ENCODE measurements around the gene OGFR.

OGFR gene

GRCh38 chr20:62816031-62816883, 11.6 kb downstream of the OGFR start:
- no peak overlapping the region for H3K27ac ChIP-seq (ENCODE audit: low read depth, low read length)
- peaks cover 21% of the 10 kb centered on the region for H3K27me3 ChIP-seq (ENCODE audit: insufficient read depth, low read length)
- no peak overlapping the region for H2AFZ ChIP-seq (ENCODE audit: low read length, unreplicated experiment)
- peak overlapping the region; percentile 69 for H3K4me3 ChIP-seq (ENCODE audit: low read depth, low read length)
- peaks cover 41% of the 10 kb centered on the region for H3K4me1 ChIP-seq (ENCODE audit: control insufficient read depth, insufficient read depth, low read length, unreplicated experiment)
- H3K36me3 ChIP-seq (ENCODE audit: insufficient read depth, low read length) = no peaks in the 10 kb centered on the region
- no peaks in the 10 kb centered on the region for H3K79me2 ChIP-seq (ENCODE audit: control insufficient read depth, insufficient read depth, low read length, unreplicated experiment)

GRCh38 chr20:62816884-62817873, 12.5 kb downstream of the OGFR start, which contains the start of gene COL9A3:
Gene COL9A3 (plus strand): TSS chr20:62817050. CDS start chr20:62817065, 15 bp downstream.
- no peak within 1 kb of the TSS for H3K27ac ChIP-seq (ENCODE audit: low read depth, low read length)
- peak within 1 kb of the TSS; percentile 69 for H3K4me3 ChIP-seq (ENCODE audit: low read depth, low read length)
- H3K4me1 ChIP-seq (ENCODE audit: control insufficient read depth, insufficient read depth, low read length, unreplicated experiment) = peaks cover 41% of the 10 kb centered on the region

GRCh38 chr20:62817975-62818591, 13.4 kb downstream of the OGFR start:
- Histone ChIP-seq H3K79me2 (ENCODE audit: control insufficient read depth, insufficient read depth, low read length, unreplicated experiment) (no peaks in the 10 kb centered on the region), H3K4me3 (ENCODE audit: low read depth, low read length) (no peak overlapping the region), H3K27me3 (ENCODE audit: insufficient read depth, low read length) (peaks cover 21% of the 10 kb centered on the region), H3K27ac (ENCODE audit: low read depth, low read length) (no peak overlapping the region), H3K36me3 (ENCODE audit: insufficient read depth, low read length) (no peaks in the 10 kb centered on the region), H3K4me1 (ENCODE audit: control insufficient read depth, insufficient read depth, low read length, unreplicated experiment) (peaks cover 41% of the 10 kb centered on the region), H2AFZ (ENCODE audit: low read length, unreplicated experiment) (no peak overlapping the region)

More at GRCh38 chr20:62816884-62817873, 12.5 kb downstream of the OGFR start, which contains the start of gene COL9A3:
- no peaks in the 10 kb centered on the region for H3K36me3 ChIP-seq (ENCODE audit: insufficient read depth, low read length)
- no peak within 1 kb of the TSS for H2AFZ ChIP-seq (ENCODE audit: low read length, unreplicated experiment)
- H3K27me3 ChIP-seq (ENCODE audit: insufficient read depth, low read length) = peaks cover 21% of the 10 kb centered on the region
- no peaks in the 10 kb centered on the region for H3K79me2 ChIP-seq (ENCODE audit: control insufficient read depth, insufficient read depth, low read length, unreplicated experiment)

GRCh38 chr20:62818592-62819493, 14.2 kb downstream of the OGFR start:
- Histone ChIP-seq H3K27ac (ENCODE audit: low read depth, low read length) (no peak overlapping the region), H3K79me2 (ENCODE audit: control insufficient read depth, insufficient read depth, low read length, unreplicated experiment) (no peaks in the 10 kb centered on the region), H3K27me3 (ENCODE audit: insufficient read depth, low read length) (peaks cover 21% of the 10 kb centered on the region), H3K36me3 (ENCODE audit: insufficient read depth, low read length) (no peaks in the 10 kb centered on the region), H2AFZ (ENCODE audit: low read length, unreplicated experiment) (no peak overlapping the region), H3K4me1 (ENCODE audit: control insufficient read depth, insufficient read depth, low read length, unreplicated experiment) (peaks cover 41% of the 10 kb centered on the region), H3K4me3 (ENCODE audit: low read depth, low read length) (0 out of 2 replicates have a peak overlapping the region, but pooled peaks have one; percentile 4)

- Histone ChIP-seq H3K36me3 (ENCODE audit: insufficient read depth, low read length) (no peaks in the 10 kb centered on the region), H3K27me3 (ENCODE audit: insufficient read depth, low read length) (peaks cover 21% of the 10 kb centered on the region), H2AFZ (ENCODE audit: low read length, unreplicated experiment) (no peak overlapping the region), H3K4me3 (ENCODE audit: low read depth, low read length) (no peak overlapping the region), H3K27ac (ENCODE audit: low read depth, low read length) (no peak overlapping the region), H3K4me1 (ENCODE audit: control insufficient read depth, insufficient read depth, low read length, unreplicated experiment) (peaks cover 47% of the 10 kb centered on the region), H3K79me2 (ENCODE audit: control insufficient read depth, insufficient read depth, low read length, unreplicated experiment) (no peaks in the 10 kb centered on the region)
Measured at GRCh38 chr20:62819494-62820174, 15.0 kb downstream of the OGFR start.

GRCh38 chr20:62820208-62820961, 15.8 kb downstream of the OGFR start:
- Histone ChIP-seq H3K79me2 (ENCODE audit: control insufficient read depth, insufficient read depth, low read length, unreplicated experiment) (no peaks in the 10 kb centered on the region), H2AFZ (ENCODE audit: low read length, unreplicated experiment) (no peak overlapping the region), H3K36me3 (ENCODE audit: insufficient read depth, low read length) (no peaks in the 10 kb centered on the region), H3K27me3 (ENCODE audit: insufficient read depth, low read length) (peaks cover 21% of the 10 kb centered on the region), H3K27ac (ENCODE audit: low read depth, low read length) (no peak overlapping the region), H3K4me3 (ENCODE audit: low read depth, low read length) (no peak overlapping the region), H3K4me1 (ENCODE audit: control insufficient read depth, insufficient read depth, low read length, unreplicated experiment) (peaks cover 44% of the 10 kb centered on the region)

GRCh38 chr20:62820962-62821725, 16.5 kb downstream of the OGFR start:
- no peak overlapping the region for H2AFZ ChIP-seq (ENCODE audit: low read length, unreplicated experiment)
- peaks cover 13% of the 10 kb centered on the region for H3K27me3 ChIP-seq (ENCODE audit: insufficient read depth, low read length)
- no peak overlapping the region for H3K27ac ChIP-seq (ENCODE audit: low read depth, low read length)
- peaks cover 36% of the 10 kb centered on the region for H3K4me1 ChIP-seq (ENCODE audit: control insufficient read depth, insufficient read depth, low read length, unreplicated experiment)
- no peaks in the 10 kb centered on the region for H3K36me3 ChIP-seq (ENCODE audit: insufficient read depth, low read length)
- H3K79me2 ChIP-seq (ENCODE audit: control insufficient read depth, insufficient read depth, low read length, unreplicated experiment) = no peaks in the 10 kb centered on the region
- no peak overlapping the region for H3K4me3 ChIP-seq (ENCODE audit: low read depth, low read length)

GRCh38 chr20:62821726-62822210, 17.1 kb downstream of the OGFR start:
- Histone ChIP-seq H2AFZ (ENCODE audit: low read length, unreplicated experiment) (no peak overlapping the region), H3K4me1 (ENCODE audit: control insufficient read depth, insufficient read depth, low read length, unreplicated experiment) (peaks cover 32% of the 10 kb centered on the region), H3K27me3 (ENCODE audit: insufficient read depth, low read length) (peaks cover 8% of the 10 kb centered on the region; the same call in 1 of the 2 replicates), H3K79me2 (ENCODE audit: control insufficient read depth, insufficient read depth, low read length, unreplicated experiment) (no peaks in the 10 kb centered on the region), H3K36me3 (ENCODE audit: insufficient read depth, low read length) (no peaks in the 10 kb centered on the region), H3K4me3 (ENCODE audit: low read depth, low read length) (no peak overlapping the region), H3K27ac (ENCODE audit: low read depth, low read length) (no peak overlapping the region)

Measured in ACC112 (cell line).